ENCODE data around the gene SLC9A9.
"Not testable (repeated sequence)": the region's sequence is repeated elsewhere in the genome, so short reads cannot be mapped to it uniquely, and the experiment has no call there.

The SLC9A9 gene

DNA sequence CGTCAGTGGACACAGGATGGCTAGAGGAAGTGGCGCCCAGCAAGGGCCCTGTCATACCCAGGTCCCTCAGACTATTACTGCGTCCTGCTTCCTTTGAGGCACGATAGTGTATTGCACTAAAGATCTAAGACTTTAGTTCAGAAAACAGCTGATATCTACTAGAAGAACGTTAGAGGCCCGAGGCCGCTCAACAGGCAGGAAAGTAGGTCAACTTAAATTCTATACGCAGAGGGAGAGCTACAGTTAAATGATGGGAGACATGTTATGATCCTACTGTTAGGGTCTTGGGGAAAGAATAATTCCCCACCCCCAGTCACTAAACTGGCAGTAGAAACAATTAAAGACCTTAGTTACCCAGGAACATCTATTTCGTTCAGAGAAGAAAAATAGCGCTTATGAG lies 410.9 kb downstream of the SLC9A9 start:
- DNase-seq (ENCODE audit: low read depth in 1 of 2, low spot score in 1 of 2) = no peak
- TF ChIP-seq SPI1 (IDR thresholded peaks at IDR 0.05; ENCODE audit: borderline replicate concordance, low read depth) (no peak), GABPA (IDR thresholded peaks at IDR 0.05; ENCODE audit: low read depth) (no peak), POLR2AphosphoS5 (IDR thresholded peaks at IDR 0.05; ENCODE audit: low read depth) (no peak)
- TF ChIP-seq, protein P1, sequence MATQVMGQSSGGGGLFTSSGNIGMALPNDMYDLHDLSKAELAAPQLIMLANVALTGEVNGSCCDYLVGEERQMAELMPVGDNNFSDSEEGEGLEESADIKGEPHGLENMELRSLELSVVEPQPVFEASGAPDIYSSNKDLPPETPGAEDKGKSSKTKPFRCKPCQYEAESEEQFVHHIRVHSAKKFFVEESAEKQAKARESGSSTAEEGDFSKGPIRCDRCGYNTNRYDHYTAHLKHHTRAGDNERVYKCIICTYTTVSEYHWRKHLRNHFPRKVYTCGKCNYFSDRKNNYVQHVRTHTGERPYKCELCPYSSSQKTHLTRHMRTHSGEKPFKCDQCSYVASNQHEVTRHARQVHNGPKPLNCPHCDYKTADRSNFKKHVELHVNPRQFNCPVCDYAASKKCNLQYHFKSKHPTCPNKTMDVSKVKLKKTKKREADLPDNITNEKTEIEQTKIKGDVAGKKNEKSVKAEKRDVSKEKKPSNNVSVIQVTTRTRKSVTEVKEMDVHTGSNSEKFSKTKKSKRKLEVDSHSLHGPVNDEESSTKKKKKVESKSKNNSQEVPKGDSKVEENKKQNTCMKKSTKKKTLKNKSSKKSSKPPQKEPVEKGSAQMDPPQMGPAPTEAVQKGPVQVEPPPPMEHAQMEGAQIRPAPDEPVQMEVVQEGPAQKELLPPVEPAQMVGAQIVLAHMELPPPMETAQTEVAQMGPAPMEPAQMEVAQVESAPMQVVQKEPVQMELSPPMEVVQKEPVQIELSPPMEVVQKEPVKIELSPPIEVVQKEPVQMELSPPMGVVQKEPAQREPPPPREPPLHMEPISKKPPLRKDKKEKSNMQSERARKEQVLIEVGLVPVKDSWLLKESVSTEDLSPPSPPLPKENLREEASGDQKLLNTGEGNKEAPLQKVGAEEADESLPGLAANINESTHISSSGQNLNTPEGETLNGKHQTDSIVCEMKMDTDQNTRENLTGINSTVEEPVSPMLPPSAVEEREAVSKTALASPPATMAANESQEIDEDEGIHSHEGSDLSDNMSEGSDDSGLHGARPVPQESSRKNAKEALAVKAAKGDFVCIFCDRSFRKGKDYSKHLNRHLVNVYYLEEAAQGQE (IDR thresholded peaks at IDR 0.05; ENCODE audit: insufficient replicate concordance, low read depth) = no peak
- TF ChIP-seq, protein P2, sequence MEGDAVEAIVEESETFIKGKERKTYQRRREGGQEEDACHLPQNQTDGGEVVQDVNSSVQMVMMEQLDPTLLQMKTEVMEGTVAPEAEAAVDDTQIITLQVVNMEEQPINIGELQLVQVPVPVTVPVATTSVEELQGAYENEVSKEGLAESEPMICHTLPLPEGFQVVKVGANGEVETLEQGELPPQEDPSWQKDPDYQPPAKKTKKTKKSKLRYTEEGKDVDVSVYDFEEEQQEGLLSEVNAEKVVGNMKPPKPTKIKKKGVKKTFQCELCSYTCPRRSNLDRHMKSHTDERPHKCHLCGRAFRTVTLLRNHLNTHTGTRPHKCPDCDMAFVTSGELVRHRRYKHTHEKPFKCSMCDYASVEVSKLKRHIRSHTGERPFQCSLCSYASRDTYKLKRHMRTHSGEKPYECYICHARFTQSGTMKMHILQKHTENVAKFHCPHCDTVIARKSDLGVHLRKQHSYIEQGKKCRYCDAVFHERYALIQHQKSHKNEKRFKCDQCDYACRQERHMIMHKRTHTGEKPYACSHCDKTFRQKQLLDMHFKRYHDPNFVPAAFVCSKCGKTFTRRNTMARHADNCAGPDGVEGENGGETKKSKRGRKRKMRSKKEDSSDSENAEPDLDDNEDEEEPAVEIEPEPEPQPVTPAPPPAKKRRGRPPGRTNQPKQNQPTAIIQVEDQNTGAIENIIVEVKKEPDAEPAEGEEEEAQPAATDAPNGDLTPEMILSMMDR (IDR thresholded peaks at IDR 0.05; ENCODE audit: insufficient read depth, low read length) = no peak

DNA sequence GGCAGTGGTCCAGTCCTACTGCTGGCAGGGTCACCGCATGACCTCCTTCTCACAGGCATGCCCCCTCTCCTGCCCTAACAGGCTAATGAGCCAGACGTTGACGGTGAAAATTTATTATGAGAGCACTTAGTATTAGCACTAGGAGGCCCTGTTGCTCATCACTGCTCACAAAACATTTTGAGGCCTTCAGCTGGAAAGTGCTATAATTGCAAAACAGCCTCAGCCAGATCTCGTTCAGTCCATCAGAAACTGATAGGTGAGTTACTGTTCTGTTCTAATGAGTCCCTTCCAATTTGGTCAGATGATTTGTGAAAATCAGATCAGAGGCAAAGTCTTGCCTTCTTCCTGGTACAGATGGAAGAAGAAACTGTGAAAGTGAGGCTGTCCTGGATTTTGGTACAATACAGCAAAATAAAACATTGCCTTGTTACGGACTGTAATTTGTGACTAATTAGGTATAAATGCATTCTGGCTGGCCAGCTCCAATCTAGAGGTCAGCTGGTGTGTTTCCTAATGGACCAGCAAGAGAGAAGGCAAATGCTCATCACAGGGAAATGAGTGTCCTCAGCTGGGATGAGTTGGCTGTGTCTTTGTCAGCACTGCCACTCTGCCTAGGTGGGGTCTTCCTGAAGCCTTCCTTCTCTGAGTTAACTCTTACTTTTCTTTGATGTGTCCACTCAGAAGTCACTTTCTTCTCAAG lies 411.9 kb downstream of the SLC9A9 start:
- TF ChIP-seq, protein P1 (IDR thresholded peaks at IDR 0.05; ENCODE audit: insufficient replicate concordance, low read depth) = no peak
- TF ChIP-seq POLR2AphosphoS5 (IDR thresholded peaks at IDR 0.05; ENCODE audit: low read depth) (no peak), GABPA (IDR thresholded peaks at IDR 0.05; ENCODE audit: low read depth) (no peak), SPI1 (IDR thresholded peaks at IDR 0.05; ENCODE audit: borderline replicate concordance, low read depth) (no peak)
- TF ChIP-seq, protein P2 (IDR thresholded peaks at IDR 0.05; ENCODE audit: insufficient read depth, low read length) = no peak
- DNase-seq (ENCODE audit: low read depth in 1 of 2, low spot score in 1 of 2) = no peak
- no peaks in the 10 kb centered on the region for H3K27me3 ChIP-seq (ENCODE audit: insufficient read depth, poor library complexity, severe bottlenecking)
- H3K27ac ChIP-seq (replicated peaks) = no peak overlapping the region
- no peak overlapping the region for H3K4me3 ChIP-seq (replicated peaks; ENCODE audit: insufficient read depth, low read length)

More for the DNA sequence above, 410.9 kb downstream of the SLC9A9 start:
- H3K4me3 ChIP-seq (replicated peaks; ENCODE audit: insufficient read depth, low read length) = no peak overlapping the region
- H3K27ac ChIP-seq (replicated peaks) = no peak overlapping the region
- no peaks in the 10 kb centered on the region for H3K27me3 ChIP-seq (ENCODE audit: insufficient read depth, poor library complexity, severe bottlenecking)

DNA sequence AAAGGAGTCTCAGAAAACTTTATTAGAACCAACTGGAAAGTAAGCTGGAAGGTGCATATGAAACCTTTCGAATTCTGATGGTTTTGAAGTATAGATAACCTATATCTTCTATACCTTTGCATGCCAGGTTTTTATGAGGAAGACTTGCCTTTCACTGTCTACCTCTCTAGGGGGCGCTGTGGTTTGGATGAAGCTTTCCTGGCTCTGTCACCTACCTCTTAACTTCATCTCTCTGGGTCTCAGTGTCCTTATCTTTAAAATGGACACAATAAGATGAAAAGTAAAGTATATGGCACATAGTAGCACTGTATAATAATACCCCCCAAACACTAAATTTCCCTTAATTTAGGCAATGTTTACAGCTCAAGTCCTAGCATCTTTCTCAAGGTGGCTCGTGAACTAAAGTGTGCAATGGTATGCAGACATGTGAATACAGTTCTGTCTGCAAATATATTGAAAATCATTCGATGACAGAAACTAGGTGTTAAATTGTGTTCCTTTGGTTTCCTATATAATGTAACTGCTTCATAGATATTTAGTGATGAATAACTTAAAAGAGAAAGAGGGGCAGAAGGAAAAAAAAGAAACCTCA lies 414.4 kb downstream of the SLC9A9 start:
- no peak for DNase-seq (ENCODE audit: low read depth in 1 of 2, low spot score in 1 of 2)
- H3K27me3 ChIP-seq (ENCODE audit: insufficient read depth, poor library complexity, severe bottlenecking) = no peaks in the 10 kb centered on the region
- no peak overlapping the region for H3K4me3 ChIP-seq (replicated peaks; ENCODE audit: insufficient read depth, low read length)
- TF ChIP-seq, protein P1 (IDR thresholded peaks at IDR 0.05; ENCODE audit: insufficient replicate concordance, low read depth) = no peak
- TF ChIP-seq, protein P2 (IDR thresholded peaks at IDR 0.05; ENCODE audit: insufficient read depth, low read length) = peak; percentile 13
- no peak overlapping the region for H3K27ac ChIP-seq (replicated peaks)

DNA sequence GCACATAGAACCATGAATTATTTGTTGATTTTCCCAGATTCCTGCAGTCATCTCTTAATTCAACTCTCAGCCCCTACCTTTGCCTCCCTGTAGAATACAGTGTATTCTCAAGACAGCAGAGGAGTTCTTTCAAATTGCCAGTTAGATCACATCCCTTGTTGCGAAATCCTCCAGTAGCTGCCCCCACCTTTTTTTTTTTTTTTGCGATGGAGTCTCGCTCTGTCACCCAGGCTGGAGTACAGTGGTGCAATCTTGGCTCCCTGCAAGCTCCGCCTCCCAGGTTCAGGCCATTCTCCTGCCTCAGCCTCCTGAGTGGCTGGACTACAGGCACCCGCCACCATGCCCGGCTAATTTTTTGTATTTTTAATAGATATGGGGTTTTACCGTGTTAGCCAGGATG lies 417.0 kb downstream of the SLC9A9 start:
- H3K27ac ChIP-seq (replicated peaks); H3K4me3 ChIP-seq (replicated peaks; ENCODE audit: insufficient read depth, low read length); H3K27me3 ChIP-seq (ENCODE audit: insufficient read depth, poor library complexity, severe bottlenecking): not testable (repeated sequence)
- DNase-seq (ENCODE audit: low read depth in 1 of 2, low spot score in 1 of 2) = peak; percentile 8 to 46

Measured in HL-60 (cell line).